SK-N-SH (cell line): ENCODE results near the gene CXCL1. TPM values are rescaled to one million over a fixed set of nuclear protein-coding genes. Genes with fewer than 3 reads are reported as not detected.

Experiments used
- CTCF ChIA-PET: fragments of 300-600, 350-600 bp; formaldehyde crosslinking; extraction: SDS; loops from one replicate; lab custom pipeline; 2021; lab: Yijun Ruan, JAX
- POLR2A ChIA-PET: fragments of 350-600 bp; sonication (Branson Sonifier 250); formaldehyde crosslinking; extraction: SDS; loops from one replicate; lab custom pipeline; 2020; ENCODE audit warnings: antibody characterized with exemption, inconsistent platforms; lab: Yijun Ruan, JAX
- DNase-seq: peaks from one replicate; pipeline ENCODE4 v3.0.0; 2012
- H2AFZ ChIP-seq: fragments of 200-600 bp; sonication (generic); 2 replicates; pipeline ENCODE4 v1.8.1; 2016; ENCODE audit warnings: antibody characterized with exemption, mild to moderate bottlenecking, low read depth
- H3F3A ChIP-seq: fragments of 200-600 bp; sonication (generic); replicated peaks from 2 replicates; pipeline ENCODE3; 2016; ENCODE audit warnings: antibody characterized with exemption, mild to moderate bottlenecking; ENCODE audit not compliant: insufficient read depth
- H3K27ac ChIP-seq, 2 experiments: fragments of 200-500 bp in 1 of 2; fragments of 200-600 bp in 1 of 2; sonication (Bioruptor generic) in 1 of 2; sonication (generic), shearing (Covaris generic) in 1 of 2; 2 replicates each; pipeline versions ENCODE4 v1.5.1 to v1.6.1; 2014 to 2016; ENCODE audit warnings: low read depth in 2 of 2, inconsistent platforms in 1 of 2, low read length in 1 of 2, mild to moderate bottlenecking in 1 of 2, mixed read lengths in 1 of 2
- H3K27me3 ChIP-seq: fragments of 200-600 bp; sonication (generic), shearing (Covaris generic); 2 replicates; pipeline ENCODE4 v1.6.1; 2016; ENCODE audit warnings: mixed run types; ENCODE audit not compliant: insufficient read depth
- H3K36me3 ChIP-seq, 2 experiments: fragments of 200-500 bp in 1 of 2; fragments of 200-600 bp in 1 of 2; sonication (Bioruptor generic) in 1 of 2; sonication (generic) in 1 of 2; replicated peaks in 1 of 2; 2 replicates each; pipeline versions ENCODE3 to v1.5.1; 2014 to 2016; ENCODE audit warnings: low read length in 1 of 2, mild to moderate bottlenecking in 1 of 2; ENCODE audit not compliant: insufficient read depth in 2 of 2, control insufficient read depth in 1 of 2
- H3K4me1 ChIP-seq, 2 experiments: fragments of 200-500 bp in 1 of 2; fragments of 200-600 bp in 1 of 2; sonication (Bioruptor generic) in 1 of 2; sonication (generic), shearing (Covaris generic) in 1 of 2; 2 replicates each; pipeline versions ENCODE4 v1.5.1 to v1.6.1; 2014 to 2016; ENCODE audit warnings: low read depth in 1 of 2, low read length in 1 of 2, mixed run types in 1 of 2; ENCODE audit not compliant: insufficient read depth in 2 of 2, control insufficient read depth in 1 of 2
- H3K4me2 ChIP-seq: fragments of 200-600 bp; sonication (generic), shearing (Covaris generic); 2 replicates; pipeline ENCODE4 v1.6.1; 2017; ENCODE audit warnings: mixed run types
- H3K4me3 ChIP-seq, 2 experiments: fragments of 200-500 bp in 1 of 2; fragments of 200-600 bp in 1 of 2; sonication (Bioruptor generic) in 1 of 2; sonication (generic), shearing (Covaris generic) in 1 of 2; 2 replicates each; pipeline versions ENCODE4 v1.5.1 to v1.8.1; 2014 to 2016; ENCODE audit warnings: low read depth in 2 of 2, inconsistent platforms in 1 of 2, low read length in 1 of 2, mild to moderate bottlenecking in 1 of 2, mixed read lengths in 1 of 2, moderate library complexity in 1 of 2
- H3K79me2 ChIP-seq: fragments of 200-600 bp; sonication (generic); 2 replicates; pipeline ENCODE4 v1.8.1; 2017; ENCODE audit warnings: mild to moderate bottlenecking; ENCODE audit not compliant: insufficient read depth
- H3K9ac ChIP-seq: fragments of 200-600 bp; sonication (generic); 2 replicates; pipeline ENCODE4 v1.6.1; 2017; ENCODE audit warnings: mixed run types
- H3K9me2 ChIP-seq: fragments of 200-600 bp; sonication (generic); 2 replicates; pipeline ENCODE4 v1.6.1; 2017; ENCODE audit warnings: mixed run types
- H3K9me3 ChIP-seq: fragments of 200-600 bp; sonication (generic); 2 replicates; pipeline ENCODE4 v1.6.1; 2017; ENCODE audit warnings: mixed run types, mild to moderate bottlenecking, moderate library complexity
- H4K20me1 ChIP-seq: fragments of 200-600 bp; sonication (generic); 2 replicates; pipeline ENCODE4 v1.6.1; 2017; ENCODE audit warnings: mild to moderate bottlenecking, mixed run types; ENCODE audit not compliant: insufficient read depth
- EP300 ChIP-seq, 2 experiments: IDR thresholded peaks; 2 replicates each; pipeline versions ENCODE4 v1.4.0 to v1.6.1; 2012; ENCODE audit warnings: borderline replicate concordance in 1 of 2, low read depth in 1 of 2, low read length in 1 of 2
- EZH2phosphoT487 ChIP-seq: fragments of 200-600 bp; sonication (generic); IDR thresholded peaks from 2 replicates; pipeline ENCODE4 v1.6.1; 2017; ENCODE audit warnings: low read depth, mixed run types, mild to moderate bottlenecking, antibody characterized with exemption, moderate library complexity, borderline replicate concordance
- FOXM1 ChIP-seq: IDR thresholded peaks from 2 replicates; pipeline ENCODE4 v1.4.0; 2012; ENCODE audit warnings: low read depth, mild to moderate bottlenecking
- GABPA ChIP-seq: IDR thresholded peaks from 2 replicates; pipeline ENCODE4 v1.4.0; 2012; ENCODE audit warnings: low read depth, mild to moderate bottlenecking
- IRF3 ChIP-seq: fragments of 150-350 bp; IDR thresholded peaks from 2 replicates; pipeline ENCODE4 v1.6.1; 2016; ENCODE audit warnings: mild to moderate bottlenecking, low read depth, low read length
- NRF1 ChIP-seq: IDR thresholded peaks from 2 replicates; pipeline ENCODE4 v1.6.1; 2012; ENCODE audit warnings: low read depth, mild to moderate bottlenecking, low read length
- PBX3 ChIP-seq: IDR thresholded peaks from 2 replicates; pipeline ENCODE4; 2012
- RXRA ChIP-seq: IDR thresholded peaks from 2 replicates; pipeline ENCODE4 v1.4.0; 2012; ENCODE audit warnings: low read depth, mild to moderate bottlenecking, borderline replicate concordance
- USF2 ChIP-seq: fragments of 150-350 bp; IDR thresholded peaks from 2 replicates; pipeline ENCODE4 v1.6.1; 2017; ENCODE audit warnings: antibody characterized with exemption, low read length, low read depth, borderline replicate concordance
- ZBTB33 ChIP-seq: IDR thresholded peaks from 2 replicates; pipeline ENCODE4 v1.4.0; 2012; ENCODE audit warnings: low read depth, borderline replicate concordance
- WGBS: methylation state at CpG from one replicate; pipeline ENCODE4 v1.1.6; 2017; ENCODE audit warnings: low lambda C conversion rate; 5-methylcytosine and 5-hydroxymethylcytosine counted together
- polyA plus RNA-seq, 3 experiments: library from polyadenylated mRNA; depleted of rRNA; stranded (reverse); fragments of >200 nt; gene quantifications; 2 replicates each; pipeline ENCODE4 v1.2.3, GENCODE V29; 2012

Gene CXCL1
- polyA plus RNA-seq, 1 of the 3 experiments (the other 2 are of a cell fraction): 0.12 TPM

DNA sequence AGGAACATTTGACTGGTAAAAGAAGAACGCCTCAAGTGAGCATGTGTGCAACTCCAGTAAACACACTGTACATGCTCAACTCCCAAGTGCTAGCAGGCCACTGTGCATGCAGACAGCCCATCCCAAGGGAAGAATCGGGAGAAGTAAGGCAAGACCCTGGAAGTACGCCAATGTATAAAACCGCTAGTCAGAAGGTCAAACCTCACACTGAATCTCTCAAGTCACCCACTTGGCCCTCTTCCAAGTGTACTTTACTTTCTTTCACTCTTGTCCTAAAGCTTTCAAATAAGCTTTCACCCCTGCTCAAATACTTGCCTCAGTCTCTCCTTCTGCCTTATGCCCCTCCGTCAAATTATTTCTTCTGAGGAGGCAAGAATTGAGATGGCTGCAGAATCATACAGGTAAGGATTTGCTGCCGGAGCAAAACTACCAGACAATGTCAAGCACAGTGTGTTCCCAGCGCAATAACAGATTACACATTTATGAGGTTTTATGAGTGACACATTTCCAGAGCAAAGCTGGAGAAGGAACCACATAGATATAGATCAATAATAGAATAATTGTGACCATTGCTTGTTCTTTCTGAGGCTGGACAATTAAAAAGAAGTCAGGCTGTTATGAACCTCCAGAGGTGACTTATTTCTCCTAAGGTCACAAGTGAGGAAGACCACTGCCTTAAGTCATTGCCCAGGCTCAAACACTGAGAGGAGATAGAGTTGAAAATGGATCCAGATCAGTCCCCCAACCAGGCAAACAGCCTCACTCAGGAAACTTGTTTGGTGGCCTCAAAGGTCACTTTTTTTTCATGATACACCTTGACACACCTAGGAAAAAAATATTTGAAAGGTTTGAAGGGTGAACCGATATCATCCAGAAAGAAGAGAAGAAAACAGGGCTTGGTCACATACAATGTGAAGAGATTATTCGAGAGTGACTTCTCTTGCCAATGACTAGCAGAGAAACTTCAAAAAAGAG, 26.3 kb downstream of the CXCL1 start:
- Histone ChIP-seq H3K9me2 (no peaks in the 10 kb centered on the region), H2AFZ (no peak overlapping the region), H3F3A (no peaks in the 10 kb centered on the region), H3K9me3 (no peaks in the 10 kb centered on the region), H3K9ac (no peak overlapping the region), H3K4me2 (no peak overlapping the region), H3K27me3 (peaks cover 20% of the 10 kb centered on the region), H3K4me1 (no peaks in the 10 kb centered on the region), H3K79me2 (no peaks in the 10 kb centered on the region), H3K4me3 (no peak overlapping the region), H4K20me1 (no peaks in the 10 kb centered on the region), H3K27ac (no peak overlapping the region), H3K36me3 (no peaks in the 10 kb centered on the region)
- no peak for TF ChIP-seq EZH2phosphoT487
- TF ChIP-seq GABPA: no peak
- no peak for TF ChIP-seq USF2
- TF ChIP-seq PBX3: no peak
- no peak for TF ChIP-seq FOXM1
- TF ChIP-seq IRF3: no peak
- no peak for TF ChIP-seq ZBTB33
- TF ChIP-seq RXRA: no peak
- ChIA-PET CTCF (no interaction called here), POLR2A (no interaction called here)
- 18% methylated on average over 9 of the region's 9 CpGs for WGBS
- no peak for DNase-seq

GRCh38 chr4:73896416-73896815, 27.2 kb downstream of the CXCL1 start:
- TF ChIP-seq EP300 (IDR thresholded peaks at IDR 0.05; ENCODE audit: borderline replicate concordance in 1 of 2, low read depth in 1 of 2, low read length in 1 of 2) (no peak), NRF1 (no peak)
- H3K27me3 ChIP-seq: peaks cover 20% of the 10 kb centered on the region
- CTCF ChIA-PET: no interaction called here
- no peak for DNase-seq
- no peaks in the 10 kb centered on the region for H3K9me3 ChIP-seq
- H3K4me2 ChIP-seq: no peak overlapping the region
- H3K4me3 ChIP-seq: no peak overlapping the region
- no peaks in the 10 kb centered on the region for H3K36me3 ChIP-seq
- no peak overlapping the region for H3K9ac ChIP-seq
- H3K4me1 ChIP-seq: no peaks in the 10 kb centered on the region
- H3F3A ChIP-seq: no peaks in the 10 kb centered on the region
- H4K20me1 ChIP-seq: no peaks in the 10 kb centered on the region
- WGBS: 5% methylated on average over 2 of the region's 2 CpGs
- H3K79me2 ChIP-seq: no peaks in the 10 kb centered on the region
- H2AFZ ChIP-seq: no peak overlapping the region
- no peak overlapping the region for H3K27ac ChIP-seq
- POLR2A ChIA-PET: no interaction called here
- H3K9me2 ChIP-seq: no peaks in the 10 kb centered on the region
